Liver (tissue), 9 donors: Measurements from ENCODE around the gene NAT16. TPM values are rescaled to one million over a fixed set of nuclear protein-coding genes. Genes with fewer than 3 reads are reported as not detected.

Experiments used
- DNase-seq: peaks from one replicate; pipeline ENCODE4 v3.0.0-alpha.2; 2017; ENCODE audit warnings: low spot score
- H3K27ac ChIP-seq, 2 donors: one replicate each; pipeline ENCODE4 v1.7.0; 2013; ENCODE audit warnings: inconsistent platforms in 2 of 2, low read length in 2 of 2, control low read depth in 1 of 2, low read depth in 1 of 2, mild to moderate bottlenecking in 1 of 2
- H3K27me3 ChIP-seq, 4 donors: one replicate each; pipeline versions ENCODE4 v1.6.1 to v1.7.0; 2013; ENCODE audit warnings: low read length in 3 of 4, inconsistent platforms in 1 of 4, mild to moderate bottlenecking in 1 of 4, moderate library complexity in 1 of 4; ENCODE audit not compliant: control insufficient read depth in 4 of 4, insufficient read depth in 4 of 4
- H3K36me3 ChIP-seq, 4 donors: one replicate each; pipeline versions ENCODE4 v1.6.1 to v1.7.0; 2013; ENCODE audit warnings: low read length in 3 of 4, mild to moderate bottlenecking in 3 of 4, low read depth in 1 of 4, moderate library complexity in 1 of 4; ENCODE audit not compliant: control insufficient read depth in 4 of 4, insufficient read depth in 3 of 4
- H3K4me1 ChIP-seq, 4 donors: one replicate each; pipeline versions ENCODE4 v1.6.1 to v1.7.0; 2013; ENCODE audit warnings: low read length in 3 of 4, mild to moderate bottlenecking in 3 of 4, moderate library complexity in 1 of 4; ENCODE audit not compliant: control insufficient read depth in 4 of 4, insufficient read depth in 4 of 4
- H3K4me3 ChIP-seq, 3 donors: one replicate each; pipeline versions ENCODE4 v1.6.1 to v1.7.0; 2013; ENCODE audit warnings: low read length in 3 of 3, control low read depth in 1 of 3, low read depth in 1 of 3, mild to moderate bottlenecking in 1 of 3
- H3K9ac ChIP-seq, 2 donors: one replicate each; pipeline ENCODE4 v1.7.0; 2013; ENCODE audit warnings: low read length in 2 of 2, mild to moderate bottlenecking in 2 of 2, moderate library complexity in 2 of 2, control low read depth in 1 of 2, low read depth in 1 of 2
- H3K9me3 ChIP-seq, 4 donors: one replicate each; pipeline versions ENCODE4 v1.6.1 to v1.7.0; 2013; ENCODE audit warnings: low read length in 3 of 4; ENCODE audit not compliant: control insufficient read depth in 4 of 4
- EGR1 ChIP-seq, 2 donors: IDR thresholded peaks; 2 replicates each; pipeline ENCODE4 v1.6.1; 2016 to 2018; ENCODE audit warnings: antibody characterized with exemption in 2 of 2, low read depth in 2 of 2
- FOXA1 ChIP-seq: IDR thresholded peaks from 2 replicates; pipeline ENCODE4 v1.6.1; 2016; ENCODE audit warnings: antibody characterized with exemption
- FOXA2 ChIP-seq: IDR thresholded peaks from 2 replicates; pipeline ENCODE4 v1.6.1; 2016; ENCODE audit warnings: antibody characterized with exemption
- GABPA ChIP-seq, 2 donors: IDR thresholded peaks in 1 of 2; conservative IDR thresholded peaks in 1 of 2; 2 replicates each; pipeline ENCODE4 v1.6.1; 2016; ENCODE audit warnings: antibody characterized with exemption in 2 of 2, mild to moderate bottlenecking in 1 of 2, moderate library complexity in 1 of 2
- HNF4A ChIP-seq, 2 donors: conservative IDR thresholded peaks; 2 replicates each; pipeline ENCODE4 v1.6.1; 2016; ENCODE audit warnings: antibody characterized with exemption in 2 of 2, mild to moderate bottlenecking in 2 of 2
- JUND ChIP-seq, 2 donors: IDR thresholded peaks; 2 replicates each; pipeline ENCODE4 v1.6.1; 2016; ENCODE audit warnings: antibody characterized with exemption in 2 of 2
- MAX ChIP-seq: IDR thresholded peaks from 2 replicates; pipeline ENCODE4 v1.6.1; 2016; ENCODE audit warnings: antibody characterized with exemption
- NR2F2 ChIP-seq: IDR thresholded peaks from 2 replicates; pipeline ENCODE4 v1.6.1; 2016; ENCODE audit warnings: antibody characterized with exemption
- RAD21 ChIP-seq, 2 donors: IDR thresholded peaks; 2 replicates each; pipeline ENCODE4 v1.6.1; 2016; ENCODE audit warnings: antibody characterized with exemption in 2 of 2, mild to moderate bottlenecking in 2 of 2
- RXRA ChIP-seq, 2 donors: IDR thresholded peaks; 2 replicates each; pipeline ENCODE4 v1.6.1; 2017 to 2018; ENCODE audit warnings: antibody characterized with exemption in 2 of 2, mild to moderate bottlenecking in 1 of 2
- SP1 ChIP-seq: IDR thresholded peaks from 2 replicates; pipeline ENCODE4 v1.6.1; 2018; ENCODE audit warnings: antibody characterized with exemption, mild to moderate bottlenecking
- TAF1 ChIP-seq: conservative IDR thresholded peaks from 2 replicates; pipeline ENCODE4 v1.6.1; 2016; ENCODE audit warnings: antibody characterized with exemption, mild to moderate bottlenecking
- YY1 ChIP-seq: IDR thresholded peaks from 2 replicates; pipeline ENCODE4 v1.6.1; 2016; ENCODE audit warnings: antibody characterized with exemption, mild to moderate bottlenecking
- WGBS: extraction: QIAGEN DNeasy Blood & Tissue Kit; methylation state at CpG from one replicate; pipeline ENCODE4 v1.1.7; 2013; 5-methylcytosine and 5-hydroxymethylcytosine counted together
- polyA plus RNA-seq, 2 donors: library from polyadenylated mRNA; stranded (reverse) in 1 of 2; unstranded in 1 of 2; fragments of 200-250 nt in 1 of 2; fragments of >200 nt in 1 of 2; fragmentation: Nextera tagmentation in 1 of 2; extraction: Ambion mirVana in 1 of 2; gene quantifications; one replicate each; pipeline versions ENCODE4 v1.2.1 to v1.2.3, GENCODE V29; 2013 to 2015
- total RNA-seq, 2 donors: library from RNA; depleted of rRNA; stranded (reverse); fragments of >200 nt; gene quantifications; one replicate each; pipeline ENCODE4 v1.2.3, GENCODE V29; 2014
- TF ChIP-seq, protein P1 (sequence below): IDR thresholded peaks from 2 replicates; pipeline ENCODE4 v1.6.1; 2016; ENCODE audit warnings: antibody characterized with exemption, mild to moderate bottlenecking
- TF ChIP-seq, protein P2 (sequence below): fragments of 150-350 bp; IDR thresholded peaks from 2 replicates; pipeline ENCODE4 v1.5.1; 2017; ENCODE audit warnings: improper control_type of control experiment, low read depth, low read length; ENCODE audit not compliant: missing input control
- TF ChIP-seq, protein P3 (sequence below): IDR thresholded peaks from 2 replicates; pipeline ENCODE4 v1.6.1; 2016; ENCODE audit warnings: antibody characterized with exemption
- TF ChIP-seq, protein P4 (sequence below): IDR thresholded peaks from 2 replicates; pipeline ENCODE4 v1.6.1; 2016; ENCODE audit warnings: antibody characterized with exemption
- donor health status: healthy.
- donor health status: healthy.
- donor health status: healthy.
- donor health status: healthy.
- donor health status: healthy.

NAT16 gene
- total and polyA plus RNA-seq, 4 donors = not detected

DNA sequence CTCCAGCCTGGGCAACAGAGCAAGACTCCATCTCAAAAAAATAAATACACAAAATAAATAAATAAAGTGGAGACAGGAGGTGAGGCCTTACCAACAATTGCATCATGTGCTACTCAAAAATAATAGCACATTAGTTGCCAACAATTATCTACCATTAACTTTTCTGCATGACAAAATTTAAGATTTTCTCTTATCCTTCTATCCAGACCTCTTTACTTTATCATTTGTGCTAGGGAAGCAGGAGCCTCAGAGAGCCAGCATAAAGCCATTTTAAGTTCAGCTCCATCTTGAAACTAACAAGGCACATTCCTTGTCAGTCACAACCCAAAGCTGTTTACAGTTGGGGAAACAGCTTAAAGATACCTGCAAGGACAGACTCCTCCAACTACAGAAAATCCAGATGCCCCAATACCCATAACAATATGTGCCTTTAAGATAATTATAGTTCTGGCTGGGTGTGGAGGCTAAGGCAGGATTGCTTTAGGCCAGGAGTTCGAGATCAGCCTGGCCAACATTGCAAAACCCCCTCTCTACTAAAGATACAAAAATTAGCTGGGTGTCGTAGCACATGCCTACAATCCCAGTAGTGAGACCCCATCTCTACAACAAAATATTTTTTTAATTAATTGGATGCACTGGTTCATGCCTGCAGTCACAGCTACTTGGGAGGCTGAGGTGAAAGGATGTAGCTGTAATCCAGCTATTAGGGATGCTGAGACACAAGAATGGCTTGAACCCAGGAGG is 28.0 kb downstream of the NAT16 start (continued):
- no peak for TF ChIP-seq RXRA (IDR thresholded peaks at IDR 0.05)
- TF ChIP-seq FOXA2 = no peak
- no peak for TF ChIP-seq HNF4A (conservative IDR thresholded peaks at IDR 0.05)

- Histone ChIP-seq H3K4me3 (no peak overlapping the region), H3K9ac (no peak overlapping the region), H3K27ac (no peak overlapping the region), H3K36me3 (peaks cover 2 to 5% (median 4%) of the 10 kb centered on the region in 4 donors), H3K27me3 (no peaks in the 10 kb centered on the region), H3K4me1 (peaks cover 0 to 12% (median 10%) of the 10 kb centered on the region in 4 donors), H3K9me3 (no peaks in the 10 kb centered on the region)
- TF ChIP-seq NR2F2 (no peak), TAF1 (no peak), RAD21 (IDR thresholded peaks at IDR 0.05) (no peak), FOXA1 (no peak), HNF4A (conservative IDR thresholded peaks at IDR 0.05) (no peak), RXRA (IDR thresholded peaks at IDR 0.05) (no peak), EGR1 (IDR thresholded peaks at IDR 0.05; ENCODE audit: low read depth in 2 of 2) (no peak), JUND (IDR thresholded peaks at IDR 0.05) (no peak), SP1 (no peak), YY1 (no peak), MAX (no peak), GABPA (IDR thresholded peaks at IDR 0.05 in 1 of 2, conservative IDR thresholded peaks at IDR 0.05 in 1 of 2) (no peak), FOXA2 (no peak)
- TF ChIP-seq, protein P1, sequence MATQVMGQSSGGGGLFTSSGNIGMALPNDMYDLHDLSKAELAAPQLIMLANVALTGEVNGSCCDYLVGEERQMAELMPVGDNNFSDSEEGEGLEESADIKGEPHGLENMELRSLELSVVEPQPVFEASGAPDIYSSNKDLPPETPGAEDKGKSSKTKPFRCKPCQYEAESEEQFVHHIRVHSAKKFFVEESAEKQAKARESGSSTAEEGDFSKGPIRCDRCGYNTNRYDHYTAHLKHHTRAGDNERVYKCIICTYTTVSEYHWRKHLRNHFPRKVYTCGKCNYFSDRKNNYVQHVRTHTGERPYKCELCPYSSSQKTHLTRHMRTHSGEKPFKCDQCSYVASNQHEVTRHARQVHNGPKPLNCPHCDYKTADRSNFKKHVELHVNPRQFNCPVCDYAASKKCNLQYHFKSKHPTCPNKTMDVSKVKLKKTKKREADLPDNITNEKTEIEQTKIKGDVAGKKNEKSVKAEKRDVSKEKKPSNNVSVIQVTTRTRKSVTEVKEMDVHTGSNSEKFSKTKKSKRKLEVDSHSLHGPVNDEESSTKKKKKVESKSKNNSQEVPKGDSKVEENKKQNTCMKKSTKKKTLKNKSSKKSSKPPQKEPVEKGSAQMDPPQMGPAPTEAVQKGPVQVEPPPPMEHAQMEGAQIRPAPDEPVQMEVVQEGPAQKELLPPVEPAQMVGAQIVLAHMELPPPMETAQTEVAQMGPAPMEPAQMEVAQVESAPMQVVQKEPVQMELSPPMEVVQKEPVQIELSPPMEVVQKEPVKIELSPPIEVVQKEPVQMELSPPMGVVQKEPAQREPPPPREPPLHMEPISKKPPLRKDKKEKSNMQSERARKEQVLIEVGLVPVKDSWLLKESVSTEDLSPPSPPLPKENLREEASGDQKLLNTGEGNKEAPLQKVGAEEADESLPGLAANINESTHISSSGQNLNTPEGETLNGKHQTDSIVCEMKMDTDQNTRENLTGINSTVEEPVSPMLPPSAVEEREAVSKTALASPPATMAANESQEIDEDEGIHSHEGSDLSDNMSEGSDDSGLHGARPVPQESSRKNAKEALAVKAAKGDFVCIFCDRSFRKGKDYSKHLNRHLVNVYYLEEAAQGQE = no peak
- TF ChIP-seq, protein P2, sequence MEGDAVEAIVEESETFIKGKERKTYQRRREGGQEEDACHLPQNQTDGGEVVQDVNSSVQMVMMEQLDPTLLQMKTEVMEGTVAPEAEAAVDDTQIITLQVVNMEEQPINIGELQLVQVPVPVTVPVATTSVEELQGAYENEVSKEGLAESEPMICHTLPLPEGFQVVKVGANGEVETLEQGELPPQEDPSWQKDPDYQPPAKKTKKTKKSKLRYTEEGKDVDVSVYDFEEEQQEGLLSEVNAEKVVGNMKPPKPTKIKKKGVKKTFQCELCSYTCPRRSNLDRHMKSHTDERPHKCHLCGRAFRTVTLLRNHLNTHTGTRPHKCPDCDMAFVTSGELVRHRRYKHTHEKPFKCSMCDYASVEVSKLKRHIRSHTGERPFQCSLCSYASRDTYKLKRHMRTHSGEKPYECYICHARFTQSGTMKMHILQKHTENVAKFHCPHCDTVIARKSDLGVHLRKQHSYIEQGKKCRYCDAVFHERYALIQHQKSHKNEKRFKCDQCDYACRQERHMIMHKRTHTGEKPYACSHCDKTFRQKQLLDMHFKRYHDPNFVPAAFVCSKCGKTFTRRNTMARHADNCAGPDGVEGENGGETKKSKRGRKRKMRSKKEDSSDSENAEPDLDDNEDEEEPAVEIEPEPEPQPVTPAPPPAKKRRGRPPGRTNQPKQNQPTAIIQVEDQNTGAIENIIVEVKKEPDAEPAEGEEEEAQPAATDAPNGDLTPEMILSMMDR = no peak
- TF ChIP-seq, protein P3, sequence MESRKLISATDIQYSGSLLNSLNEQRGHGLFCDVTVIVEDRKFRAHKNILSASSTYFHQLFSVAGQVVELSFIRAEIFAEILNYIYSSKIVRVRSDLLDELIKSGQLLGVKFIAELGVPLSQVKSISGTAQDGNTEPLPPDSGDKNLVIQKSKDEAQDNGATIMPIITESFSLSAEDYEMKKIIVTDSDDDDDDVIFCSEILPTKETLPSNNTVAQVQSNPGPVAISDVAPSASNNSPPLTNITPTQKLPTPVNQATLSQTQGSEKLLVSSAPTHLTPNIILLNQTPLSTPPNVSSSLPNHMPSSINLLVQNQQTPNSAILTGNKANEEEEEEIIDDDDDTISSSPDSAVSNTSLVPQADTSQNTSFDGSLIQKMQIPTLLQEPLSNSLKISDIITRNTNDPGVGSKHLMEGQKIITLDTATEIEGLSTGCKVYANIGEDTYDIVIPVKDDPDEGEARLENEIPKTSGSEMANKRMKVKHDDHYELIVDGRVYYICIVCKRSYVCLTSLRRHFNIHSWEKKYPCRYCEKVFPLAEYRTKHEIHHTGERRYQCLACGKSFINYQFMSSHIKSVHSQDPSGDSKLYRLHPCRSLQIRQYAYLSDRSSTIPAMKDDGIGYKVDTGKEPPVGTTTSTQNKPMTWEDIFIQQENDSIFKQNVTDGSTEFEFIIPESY = no peak
- TF ChIP-seq, protein P4, sequence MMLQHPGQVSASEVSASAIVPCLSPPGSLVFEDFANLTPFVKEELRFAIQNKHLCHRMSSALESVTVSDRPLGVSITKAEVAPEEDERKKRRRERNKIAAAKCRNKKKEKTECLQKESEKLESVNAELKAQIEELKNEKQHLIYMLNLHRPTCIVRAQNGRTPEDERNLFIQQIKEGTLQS = no peak
- 95% methylated on average over 4 of the region's 4 CpGs for WGBS
- DNase-seq = no peak
Measured at GRCh38 chr7:101140746-101141382, 39.2 kb downstream of the NAT16 start.
